Stimulated activated CD8-positive, alpha-beta memory T cell treated with anti-CD3 and anti-CD28 coated beads, Interleukin-2, amount 100 ng/mL, for 1 hour (primary cell): ENCODE results near the gene KCTD7.
"Not testable (repeated sequence)": the region's sequence is repeated elsewhere in the genome, so short reads cannot be mapped to it uniquely, and the experiment has no call there.

ENCODE experiments used
- DNase-seq, 2 donors: peaks; one replicate each; pipeline ENCODE4 v3.0.0-alpha.2; 2020; ENCODE audit warnings: low read depth in 2 of 2

Gene KCTD7

DNA sequence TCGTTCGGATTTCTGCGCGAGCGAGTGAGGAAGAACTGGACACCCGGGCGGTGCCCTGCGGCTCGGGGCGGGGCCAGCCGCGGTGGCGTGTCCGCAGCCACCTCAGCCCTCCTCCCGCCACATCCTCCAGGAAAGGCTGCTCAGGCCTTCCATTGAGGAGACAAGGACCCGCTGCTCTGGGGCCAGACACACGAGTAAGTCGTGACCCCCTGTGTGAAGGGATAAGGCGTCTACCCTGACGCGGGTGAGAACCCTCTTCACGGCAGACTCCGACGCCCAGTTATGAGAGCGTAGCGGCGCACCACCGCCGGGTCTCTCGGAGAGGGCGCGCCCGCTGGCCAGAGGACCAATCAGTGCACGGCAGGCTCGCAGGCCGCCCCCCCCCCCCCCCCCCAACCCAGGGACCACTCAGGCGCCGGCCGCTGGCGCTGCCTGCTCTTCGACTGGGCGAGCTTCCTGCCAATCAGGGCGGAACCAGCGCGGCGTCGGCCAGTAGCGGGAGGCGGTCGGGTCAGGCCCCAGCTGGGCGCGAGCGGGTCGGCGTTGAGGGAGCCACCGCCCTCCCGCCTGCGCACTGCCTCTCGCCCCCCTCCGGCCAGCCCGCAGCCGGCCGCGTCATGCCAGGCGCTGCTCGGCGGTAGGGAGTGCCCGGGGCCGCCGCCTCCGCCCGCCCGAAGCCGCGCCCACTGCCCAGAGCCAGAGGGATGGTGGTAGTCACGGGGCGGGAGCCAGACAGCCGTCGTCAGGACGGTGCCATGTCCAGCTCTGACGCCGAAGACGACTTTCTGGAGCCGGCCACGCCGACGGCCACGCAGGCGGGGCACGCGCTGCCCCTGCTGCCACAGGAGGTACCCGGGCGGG, at the start of gene KCTD7:
KCTD7 (plus strand) TSS at position 521 of the 861 bp plus-strand sequence; CDS start at position 705, 184 bp downstream.
- peak; percentile 89 for DNase-seq

DNA sequence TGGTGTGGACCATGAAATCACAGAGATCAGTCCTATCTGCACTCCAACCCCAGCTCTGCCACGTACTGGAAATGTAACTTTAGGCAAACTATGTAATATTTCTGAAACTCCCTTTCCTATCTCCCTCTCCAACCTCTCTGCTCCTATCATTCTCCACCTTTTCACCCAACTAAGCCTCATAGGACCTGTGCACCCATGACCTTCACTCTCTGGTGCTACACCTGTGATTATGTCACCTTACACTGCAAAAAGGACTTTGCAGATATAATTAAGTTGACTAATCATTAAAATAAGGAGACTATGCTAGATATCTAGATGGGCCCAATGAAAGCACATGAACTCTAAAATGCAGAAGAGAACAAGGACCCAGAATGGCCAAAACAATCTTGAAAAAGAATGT, 48.3 kb upstream of the KCTD7 start:
- not testable (repeated sequence) for DNase-seq

DNA sequence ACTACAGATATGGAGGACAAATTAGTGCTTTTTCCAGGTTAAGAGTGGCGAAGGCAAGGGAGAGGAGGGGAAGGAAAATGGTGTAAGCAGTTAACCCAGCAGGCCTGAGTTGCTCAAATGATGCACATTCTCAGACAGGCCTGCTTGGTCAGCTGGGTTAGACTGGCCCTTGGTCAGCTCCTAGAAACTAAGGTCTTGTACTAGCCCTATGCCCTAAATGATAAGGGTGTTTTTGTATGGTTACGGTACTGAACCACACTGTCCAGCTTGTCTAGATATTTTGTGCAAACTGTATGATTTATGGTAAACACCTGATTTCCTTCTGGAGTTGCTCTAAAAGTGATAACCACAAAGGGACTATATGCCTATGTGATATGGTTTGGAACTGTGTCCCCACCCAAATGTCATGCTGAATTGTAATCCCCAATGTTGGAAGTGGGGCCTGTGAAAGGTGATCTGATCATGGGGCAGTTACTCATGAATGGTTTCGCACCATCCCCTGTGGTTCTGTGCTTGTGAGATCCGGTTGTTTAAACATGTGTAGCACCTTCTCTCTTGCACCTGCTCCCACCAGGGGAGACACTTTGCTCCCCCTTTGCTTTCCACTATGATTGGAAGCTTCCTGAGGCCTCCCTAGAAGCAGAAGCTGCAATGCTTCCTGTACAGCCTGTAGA, 45.7 kb upstream of the KCTD7 start:
- DNase-seq: not testable (repeated sequence)

- no peak for DNase-seq
These were observed 45.1 kb upstream of the KCTD7 start for GRCh38 chr7:66583490-66584110.

DNA sequence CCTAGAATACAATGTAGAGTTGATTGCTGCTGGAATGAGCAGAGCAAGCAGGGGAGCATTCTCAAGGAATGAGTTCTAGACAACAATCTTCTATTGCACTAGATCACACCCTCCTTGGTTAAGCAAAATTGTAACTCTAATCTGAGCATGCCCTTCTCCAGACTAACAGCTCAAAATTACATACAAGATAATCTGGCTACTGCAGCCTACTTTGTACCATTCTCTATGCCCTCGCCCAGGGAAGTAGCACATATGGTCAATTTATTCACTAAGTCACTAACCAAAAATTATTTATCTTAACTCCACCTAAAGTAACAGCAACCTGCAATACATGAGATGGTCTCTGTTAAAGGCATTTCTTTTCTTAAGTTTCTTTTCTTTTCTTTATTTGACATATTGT, 42.5 kb upstream of the KCTD7 start:
- no peak for DNase-seq

DNA sequence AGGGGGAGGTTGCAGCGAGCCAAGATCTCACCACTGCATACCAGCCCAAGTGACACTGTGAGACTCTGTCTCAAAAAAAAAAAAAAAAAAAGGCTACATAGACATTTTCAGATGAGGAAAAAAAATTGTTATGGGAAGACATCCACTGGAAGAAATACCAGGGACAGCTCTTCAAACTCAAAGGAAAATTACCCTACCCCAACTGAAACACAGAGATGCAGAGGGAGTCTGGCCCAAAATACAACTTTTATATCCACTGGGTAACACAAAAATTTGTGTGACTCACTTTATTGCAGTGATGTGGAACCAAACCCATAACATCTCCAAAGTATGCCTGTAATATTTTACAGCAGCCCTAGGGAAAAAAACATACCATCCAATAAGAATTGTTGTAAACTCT, 40.5 kb upstream of the KCTD7 start:
- DNase-seq: not testable (repeated sequence)

GRCh38 chr7:66588856-66589570, 39.7 kb upstream of the KCTD7 start:
- not testable (repeated sequence) for DNase-seq

GRCh38 chr7:66590302-66591057, 38.2 kb upstream of the KCTD7 start:
- DNase-seq: not testable (repeated sequence)

DNA sequence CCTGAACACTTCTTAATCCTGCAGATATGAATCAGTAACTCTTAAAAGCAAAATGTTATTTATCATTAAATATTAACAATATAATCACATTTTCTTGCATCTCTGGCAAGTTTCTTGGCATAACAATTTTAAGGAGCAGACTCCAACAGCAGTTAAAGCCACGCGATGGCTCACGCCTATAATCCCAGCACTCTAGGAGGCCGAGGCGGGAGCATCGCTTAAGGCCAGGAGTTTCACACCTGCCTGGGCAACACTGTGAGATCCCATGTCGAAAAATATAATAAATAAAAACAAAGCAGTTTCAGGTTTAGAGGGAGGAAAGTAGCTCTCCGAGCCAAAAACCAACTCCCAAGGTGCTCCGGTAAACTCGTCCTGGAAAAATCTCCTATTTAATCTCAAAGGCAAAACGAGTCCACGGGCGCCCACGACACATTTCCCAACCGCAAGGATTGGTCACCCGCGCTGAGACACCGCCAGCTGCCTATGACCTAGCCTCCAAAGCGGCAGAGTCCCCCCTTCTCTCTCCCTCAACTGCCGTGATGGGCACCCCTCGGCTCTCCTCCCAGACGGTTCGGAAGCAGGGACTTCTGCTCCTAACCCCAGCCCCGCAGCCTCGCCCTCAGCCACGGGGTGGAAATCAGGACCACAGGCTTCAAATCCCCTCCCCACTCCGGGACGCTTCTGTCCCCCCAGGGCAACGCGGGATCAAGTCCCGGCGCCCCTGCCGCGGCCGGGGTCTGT, 37.5 kb upstream of the KCTD7 start:
- not testable (repeated sequence) for DNase-seq

- peak; percentile 71 to 77 for DNase-seq
These were observed 36.7 kb upstream of the KCTD7 start for GRCh38 chr7:66591799-66592596.

GRCh38 chr7:66592597-66593146, 36.0 kb upstream of the KCTD7 start:
- not testable (repeated sequence) for DNase-seq

- DNase-seq: not testable (repeated sequence)
These were observed 34.6 kb upstream of the KCTD7 start for GRCh38 chr7:66594082-66594481.

GRCh38 chr7:66597461-66597860, 31.2 kb upstream of the KCTD7 start:
- no peak for DNase-seq

DNA sequence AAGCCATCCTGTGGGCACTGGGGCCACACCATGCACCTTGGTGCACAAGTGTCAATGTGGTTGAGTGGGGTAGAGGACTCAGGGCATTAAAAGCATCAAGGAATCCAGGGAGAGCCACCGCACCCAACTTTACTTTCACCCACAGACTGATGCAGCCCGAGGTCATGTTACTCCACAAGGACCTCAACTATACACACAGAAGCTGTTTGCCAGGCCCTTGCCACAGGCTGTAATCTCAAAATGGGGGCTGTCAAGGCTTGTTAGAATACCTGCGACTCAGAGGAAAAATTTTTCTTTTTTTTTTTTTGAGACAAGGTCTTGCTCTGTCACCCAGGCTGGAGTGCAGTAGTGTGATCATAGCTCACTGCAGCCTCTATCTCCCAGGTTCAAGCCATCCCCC, 26.5 kb upstream of the KCTD7 start:
- no peak for DNase-seq

DNA sequence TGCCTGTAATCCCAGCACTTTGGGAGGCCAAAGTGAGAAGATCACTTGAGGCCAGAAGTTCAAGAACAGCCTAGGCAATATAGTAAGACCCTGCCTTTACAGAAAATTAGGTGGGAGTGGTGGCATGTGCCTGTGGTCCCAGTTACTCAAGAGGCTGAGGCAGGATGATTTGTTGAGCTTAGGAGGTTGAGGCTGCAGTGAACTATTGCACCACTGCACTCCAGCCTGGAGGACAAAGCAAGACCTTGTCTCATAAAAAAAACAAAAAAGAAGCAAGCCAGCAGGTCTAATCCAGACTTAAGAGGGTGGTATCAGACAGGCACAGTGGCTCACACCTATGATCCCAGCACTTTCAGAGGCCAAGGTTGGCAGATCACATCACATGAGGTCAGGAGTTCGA, 24.5 kb upstream of the KCTD7 start:
- DNase-seq: no peak

DNA sequence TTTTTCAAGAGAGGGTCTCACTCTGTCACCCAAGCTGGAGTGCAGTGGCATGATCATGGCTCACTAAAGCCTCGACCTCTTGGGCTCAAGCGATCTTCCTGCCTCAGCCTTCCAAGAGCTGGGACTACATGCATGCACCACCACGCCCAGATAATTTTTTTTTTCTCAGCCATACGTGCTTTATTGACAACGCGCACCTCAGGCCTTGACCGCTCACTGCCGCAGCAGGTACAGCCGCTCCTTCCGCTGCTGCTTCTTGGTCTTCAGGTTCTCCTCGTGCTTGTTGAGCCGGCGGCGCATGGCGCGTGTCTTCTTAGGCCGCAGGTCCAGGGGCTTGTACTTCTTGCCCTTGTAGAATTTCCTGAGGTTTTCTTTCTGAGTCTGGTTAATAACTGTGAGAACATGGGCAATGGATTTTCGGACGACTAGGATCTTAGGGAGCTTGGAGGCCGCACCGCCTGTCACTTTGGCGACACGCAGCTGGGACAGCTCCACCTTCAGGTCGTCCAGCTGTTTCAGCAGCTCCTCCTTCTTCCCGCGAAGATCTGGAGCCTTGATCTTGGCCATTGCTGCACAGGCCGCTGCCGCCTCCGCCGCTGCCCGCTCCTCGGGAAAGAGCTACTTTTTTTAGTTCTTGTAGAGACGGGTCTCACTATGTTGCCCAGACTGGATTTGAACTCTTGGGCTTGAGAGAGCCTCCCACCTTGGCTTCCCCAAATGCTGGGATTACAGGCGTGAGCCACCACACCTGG, 22.0 kb upstream of the KCTD7 start:
- DNase-seq: not testable (repeated sequence)

DNA sequence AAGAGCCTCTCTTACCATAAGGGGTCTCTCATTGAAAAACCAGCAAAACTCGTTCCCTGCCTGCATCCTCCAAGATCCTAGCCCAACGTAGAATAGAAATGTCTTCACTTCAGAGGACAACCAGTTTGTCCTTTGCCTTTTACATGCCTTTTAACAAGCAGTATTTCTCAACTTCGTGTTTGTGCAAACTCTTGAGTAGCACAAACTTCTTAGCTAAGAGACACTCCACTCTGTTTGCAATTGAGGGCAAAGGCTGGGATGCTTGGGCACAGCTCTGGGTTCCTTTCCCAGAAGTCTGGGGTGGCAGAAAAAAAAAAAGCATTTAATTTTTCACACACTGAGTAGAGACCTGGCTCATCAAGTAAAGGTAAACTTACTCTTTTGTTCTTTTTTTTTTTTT, 19.5 kb upstream of the KCTD7 start:
- DNase-seq: no peak

- DNase-seq: not testable (repeated sequence)
These were observed 14.1 kb upstream of the KCTD7 start for GRCh38 chr7:66614596-66614995.

DNA sequence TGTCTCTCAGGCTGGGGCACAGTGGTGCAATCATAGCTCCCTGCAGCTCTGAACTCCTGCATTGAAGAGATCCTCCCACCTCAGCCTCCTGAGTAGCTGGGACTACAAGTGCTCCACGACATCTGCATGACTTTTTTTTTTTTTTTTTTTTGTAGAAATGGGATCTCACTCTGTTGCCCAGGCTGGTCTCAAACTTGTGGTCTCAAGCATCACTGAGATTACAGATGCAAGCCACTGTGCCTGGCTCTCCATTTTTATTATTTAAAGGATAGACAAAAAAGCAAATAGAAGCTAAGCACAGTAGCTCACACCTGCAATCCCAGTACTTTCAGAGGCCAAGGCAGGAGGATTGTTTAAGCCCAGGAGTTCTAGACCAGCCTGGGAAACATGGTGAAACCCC, 13.0 kb upstream of the KCTD7 start:
- DNase-seq: no peak
